NT2/D1 (cell line): ENCODE data around the gene TUBB4B.
"Not testable (repeated sequence)": the region's sequence is repeated elsewhere in the genome, so short reads cannot be mapped to it uniquely, and the experiment has no call there.

Source experiments
- DNase-seq: peaks from one replicate; pipeline ENCODE4 v3.0.0-alpha.2; 2011; ENCODE audit warnings: low read depth, low spot score
- H3K27me3 ChIP-seq: 2 replicates; pipeline ENCODE4 v1.6.0; 2011; ENCODE audit warnings: mild to moderate bottlenecking; ENCODE audit not compliant: insufficient read length, insufficient read depth
- H3K36me3 ChIP-seq: 2 replicates; pipeline ENCODE4 v1.6.1; 2011; ENCODE audit warnings: mild to moderate bottlenecking, low read length, mixed read lengths; ENCODE audit not compliant: insufficient read depth, insufficient read length
- H3K4me1 ChIP-seq: 2 replicates; pipeline ENCODE4 v1.5.1; 2011; ENCODE audit not compliant: insufficient read depth, insufficient read length
- H3K4me3 ChIP-seq: 2 replicates; pipeline ENCODE4 v1.5.1; 2011; ENCODE audit warnings: low read depth; ENCODE audit not compliant: insufficient read length
- H3K9ac ChIP-seq: 2 replicates; pipeline ENCODE4 v1.6.0; 2011; ENCODE audit warnings: low read depth; ENCODE audit not compliant: insufficient read length
- H3K9me3 ChIP-seq: 2 replicates; pipeline ENCODE4 v1.5.1; 2011; ENCODE audit warnings: mild to moderate bottlenecking, low read length; ENCODE audit not compliant: insufficient read depth
- SUZ12 ChIP-seq: IDR thresholded peaks from 2 replicates; pipeline ENCODE4 v1.6.1; 2011; ENCODE audit not compliant: insufficient read length, insufficient read depth; ENCODE audit errors: extremely low read depth
- YY1 ChIP-seq: IDR thresholded peaks from 2 replicates; pipeline ENCODE4 v1.6.1; 2011; ENCODE audit not compliant: insufficient read length, insufficient read depth
- ZNF274 ChIP-seq: IDR thresholded peaks from 2 replicates; pipeline ENCODE4 v1.6.1; 2011; ENCODE audit warnings: mild to moderate bottlenecking, low read depth, low read length

Gene TUBB4B

GRCh38 chr9:137253717-137254623 is 12.9 kb downstream of the TUBB4B start:
- H3K4me3 ChIP-seq, result peak overlapping the region; percentile 98
- peaks cover 29% of the 10 kb centered on the region for H3K36me3 ChIP-seq
- no peaks in the 10 kb centered on the region for H3K9me3 ChIP-seq
- H3K27me3 ChIP-seq, result no peaks in the 10 kb centered on the region
- TF ChIP-seq SUZ12 (no peak), YY1 (no peak), ZNF274 (no peak)
- no peak for DNase-seq
- peaks cover 31% of the 10 kb centered on the region for H3K4me1 ChIP-seq
- peak overlapping the region; percentile 99 for H3K9ac ChIP-seq

GRCh38 chr9:137254624-137255447 is 13.7 kb downstream of the TUBB4B start, which contains the start of gene NELFB:
NELFB (plus strand) TSS chr9:137255327.
- Histone ChIP-seq H3K4me1 (peaks cover 31% of the 10 kb centered on the region), H3K9ac (peak within 1 kb of the TSS; percentile 99), H3K4me3 (peak within 1 kb of the TSS; percentile 98), H3K27me3 (no peaks in the 10 kb centered on the region), H3K36me3 (peaks cover 34% of the 10 kb centered on the region), H3K9me3 (no peaks in the 10 kb centered on the region)
- peak; percentile 67 for DNase-seq
- no peak for TF ChIP-seq ZNF274
- no peak for TF ChIP-seq SUZ12
- TF ChIP-seq YY1, result no peak

- no peaks in the 10 kb centered on the region for H3K27me3 ChIP-seq
- H3K9me3 ChIP-seq, result no peaks in the 10 kb centered on the region
- no peak for DNase-seq
- H3K9ac ChIP-seq, result peak overlapping the region; percentile 99
- H3K4me1 ChIP-seq, result peaks cover 28% of the 10 kb centered on the region
- TF ChIP-seq SUZ12, result no peak
- no peak for TF ChIP-seq ZNF274
- TF ChIP-seq YY1, result no peak
- H3K4me3 ChIP-seq, result peak overlapping the region; percentile 98
- H3K36me3 ChIP-seq, result peaks cover 34% of the 10 kb centered on the region
Measured at GRCh38 chr9:137255448-137256114, 14.5 kb downstream of the TUBB4B start.

GRCh38 chr9:137256362-137256761 is 15.3 kb downstream of the TUBB4B start:
- peak overlapping the region; percentile 98 for H3K4me3 ChIP-seq
- peaks cover 34% of the 10 kb centered on the region for H3K36me3 ChIP-seq
- peak overlapping the region; percentile 99 for H3K9ac ChIP-seq
- peaks cover 25% of the 10 kb centered on the region for H3K4me1 ChIP-seq
- H3K27me3 ChIP-seq, result no peaks in the 10 kb centered on the region
- no peaks in the 10 kb centered on the region for H3K9me3 ChIP-seq
- no peak for DNase-seq
- no peak for TF ChIP-seq ZNF274

- Histone ChIP-seq H3K36me3 (peaks cover 34% of the 10 kb centered on the region), H3K9me3 (no peaks in the 10 kb centered on the region), H3K27me3 (no peaks in the 10 kb centered on the region), H3K4me3 (peak overlapping the region; percentile 98), H3K4me1 (peaks cover 23% of the 10 kb centered on the region), H3K9ac (peak overlapping the region; percentile 53)
- TF ChIP-seq SUZ12 (no peak), YY1 (no peak), ZNF274 (no peak)
- no peak for DNase-seq
Measured at GRCh38 chr9:137256856-137257255, 15.8 kb downstream of the TUBB4B start.

GRCh38 chr9:137262173-137262908 is 21.3 kb downstream of the TUBB4B start:
- DNase-seq, H3K27me3 ChIP-seq, H3K4me1 ChIP-seq, H3K9ac ChIP-seq, H3K4me3 ChIP-seq, H3K9me3 ChIP-seq: not testable (repeated sequence)
- peaks cover 64% of the 10 kb centered on the region for H3K36me3 ChIP-seq

GRCh38 chr9:137262909-137263285 is 21.8 kb downstream of the TUBB4B start:
- Histone ChIP-seq H3K27me3 (no peaks in the 10 kb centered on the region), H3K36me3 (peaks cover 66% of the 10 kb centered on the region), H3K4me1 (peaks cover 7% of the 10 kb centered on the region), H3K9ac (peak overlapping the region; percentile 56), H3K9me3 (no peaks in the 10 kb centered on the region), H3K4me3 (no peak overlapping the region)
- DNase-seq, result no peak
- TF ChIP-seq ZNF274 (no peak), SUZ12 (no peak), YY1 (no peak)
